Uterus (tissue), 4 donors: Measurements from ENCODE around the gene LHPP. TPM values are rescaled to one million over a fixed set of nuclear protein-coding genes. Genes with fewer than 3 reads are reported as not detected.

Experiments
- DNase-seq, 2 donors: peaks; one replicate each; pipeline ENCODE4 v3.0.0-alpha.2; 2019 to 2020
- H3K27ac ChIP-seq, 2 donors: fragments of 200-600 bp; sonication (generic); 1 replicate in 1 of 2; 2 replicates in 1 of 2; pipeline ENCODE4 v1.5.1; 2016 to 2018
- H3K27me3 ChIP-seq, 2 donors: fragments of 200-600 bp; sonication (generic); one replicate each; pipeline ENCODE4 v1.5.1; 2018 to 2019; ENCODE audit warnings: control low read depth in 1 of 2
- H3K36me3 ChIP-seq, 2 donors: fragments of 200-600 bp; sonication (generic); one replicate each; pipeline ENCODE4 v1.5.1; 2019; ENCODE audit warnings: control low read depth in 1 of 2
- H3K4me1 ChIP-seq, 2 donors: fragments of 200-600 bp; sonication (generic); one replicate each; pipeline ENCODE4 v1.5.1; 2018 to 2019; ENCODE audit warnings: control low read depth in 1 of 2
- H3K4me3 ChIP-seq, 2 donors: fragments of 200-600 bp; sonication (generic); 1 replicate in 1 of 2; 2 replicates in 1 of 2; pipeline ENCODE4 v1.5.1; 2018 to 2019; ENCODE audit warnings: mild to moderate bottlenecking in 1 of 2
- H3K9me3 ChIP-seq, 2 donors: fragments of 200-600 bp; sonication (generic); one replicate each; pipeline ENCODE4 v1.5.1; 2019; ENCODE audit warnings: control low read depth in 1 of 2
- CTCF ChIP-seq, 4 experiments: fragments of 200-600 bp in 2 of 4; fragments of 450-650 bp in 2 of 4; sonication (generic) in 2 of 4; IDR thresholded peaks; one replicate each; pipeline ENCODE4 v1.5.1; 2016 to 2019; ENCODE audit warnings: antibody characterized with exemption in 4 of 4, mild to moderate bottlenecking in 2 of 4, moderate library complexity in 1 of 4
- POLR2A ChIP-seq, 2 donors: fragments of 450-650 bp; IDR thresholded peaks; one replicate each; pipeline ENCODE4 v1.6.1; 2016; ENCODE audit warnings: antibody characterized with exemption in 2 of 2, mild to moderate bottlenecking in 1 of 2, moderate library complexity in 1 of 2
- intact Hi-C: fragments of 100-400 bp; cut with DNase I; formaldehyde crosslinking; loops from one replicate; pipeline ENCODE4 v1.15.1; 2023; ENCODE audit warnings: low total_unique reads
- total RNA-seq, 4 donors: library from RNA; depleted of rRNA in 3 of 4; stranded (reverse); fragments of >200 nt in 3 of 4; gene quantifications; one replicate each; pipeline versions ENCODE4 v1.1.0 to v1.2.4, GENCODE V29; 2014 to 2023
- donor health status: DM: yes; HTN: yes; CAD: no.

Gene LHPP
- total RNA-seq, 4 donors from 2014 or later = 0.51 to 23.2 (median 15.3) TPM; not detected in 1

- intact Hi-C loops = no loop called here
- no peak for DNase-seq
- TF ChIP-seq POLR2A (IDR thresholded peaks at IDR 0.05) (no peak), CTCF (IDR thresholded peaks at IDR 0.05) (no peak)
- Histone ChIP-seq H3K27ac (peak overlapping the region; percentile 81), H3K27me3 (no peaks in the 10 kb centered on the region), H3K36me3 (no peaks in the 10 kb centered on the region), H3K4me3 (no peak overlapping the region), H3K4me1 (peaks cover 0 to 13% of the 10 kb centered on the region in 2 donors), H3K9me3 (no peaks in the 10 kb centered on the region)
These were observed 62.3 kb downstream of the LHPP start for GRCh38 chr10:124523901-124524300.

- TF ChIP-seq CTCF (IDR thresholded peaks at IDR 0.05) (peak in 1 of 4 experiments; percentile 7), POLR2A (IDR thresholded peaks at IDR 0.05) (no peak)
- H3K4me1 ChIP-seq = peaks cover 0 to 13% of the 10 kb centered on the region in 2 donors
- intact Hi-C loops = no loop called here
- H3K4me3 ChIP-seq = no peak overlapping the region
- H3K9me3 ChIP-seq = no peaks in the 10 kb centered on the region
- peak overlapping the region; percentile 81 for H3K27ac ChIP-seq
- DNase-seq = peak; percentile 75 to 90
- no peaks in the 10 kb centered on the region for H3K27me3 ChIP-seq
- no peaks in the 10 kb centered on the region for H3K36me3 ChIP-seq
These were observed 63.5 kb downstream of the LHPP start for GRCh38 chr10:124524991-124525653.

- Histone ChIP-seq H3K9me3 (no peaks in the 10 kb centered on the region), H3K27me3 (no peaks in the 10 kb centered on the region), H3K4me1 (peaks cover 0 to 13% of the 10 kb centered on the region in 2 donors), H3K27ac (peak overlapping the region; percentile 81), H3K4me3 (no peak overlapping the region), H3K36me3 (no peaks in the 10 kb centered on the region)
- peak in 1 of 2 donors; percentile 24 for DNase-seq
- intact Hi-C loops = no loop called here
- TF ChIP-seq POLR2A (IDR thresholded peaks at IDR 0.05) = no peak
- no peak for TF ChIP-seq CTCF (IDR thresholded peaks at IDR 0.05)
These were observed 64.4 kb downstream of the LHPP start for GRCh38 chr10:124525751-124526600.

GRCh38 chr10:124526621-124527267 lies 65.1 kb downstream of the LHPP start:
- Histone ChIP-seq H3K4me1 (peaks cover 0 to 13% of the 10 kb centered on the region in 2 donors), H3K27me3 (no peaks in the 10 kb centered on the region), H3K9me3 (no peaks in the 10 kb centered on the region), H3K27ac (peak overlapping the region; percentile 10 to 81), H3K4me3 (no peak overlapping the region), H3K36me3 (no peaks in the 10 kb centered on the region)
- intact Hi-C loops = no loop called here
- no peak for TF ChIP-seq POLR2A (IDR thresholded peaks at IDR 0.05)
- TF ChIP-seq CTCF (IDR thresholded peaks at IDR 0.05) = no peak
- DNase-seq = no peak
